CD4-positive, alpha-beta T cell treated with Interleukin-17A for 4 hours (primary cell): ENCODE results near the gene TOE1.
"Not testable (repeated sequence)": the region's sequence is repeated elsewhere in the genome, so short reads cannot be mapped to it uniquely, and the experiment has no call there.

ENCODE experiments used
- DNase-seq: peaks from one replicate; pipeline ENCODE4 v3.0.0-alpha.2; 2020; ENCODE audit warnings: mixed read lengths

TOE1 gene

GRCh38 chr1:45359882-45360513 is 20.0 kb downstream of the TOE1 start:
- DNase-seq: peak; percentile 65

GRCh38 chr1:45360981-45361380 is 21.0 kb downstream of the TOE1 start:
- not testable (repeated sequence) for DNase-seq

- DNase-seq: no peak
Measured at GRCh38 chr1:45364294-45364693, 24.3 kb downstream of the TOE1 start.

GRCh38 chr1:45365051-45365450 is 25.1 kb downstream of the TOE1 start:
- DNase-seq: no peak

GRCh38 chr1:45370575-45370974 is 30.6 kb downstream of the TOE1 start:
- no peak for DNase-seq

GRCh38 chr1:45373573-45373972 is 33.6 kb downstream of the TOE1 start:
- DNase-seq: no peak

GRCh38 chr1:45375104-45376090 is 35.4 kb downstream of the TOE1 start:
- DNase-seq: no peak

- DNase-seq: no peak
Measured at GRCh38 chr1:45378184-45378583, 38.2 kb downstream of the TOE1 start.

GRCh38 chr1:45379524-45379923 is 39.6 kb downstream of the TOE1 start:
- no peak for DNase-seq

- DNase-seq: no peak
Measured at GRCh38 chr1:45380125-45380524, 40.2 kb downstream of the TOE1 start.

GRCh38 chr1:45380730-45381129 is 40.8 kb downstream of the TOE1 start:
- DNase-seq: no peak

- no peak for DNase-seq
Measured at GRCh38 chr1:45381243-45381642, 41.3 kb downstream of the TOE1 start.

GRCh38 chr1:45383191-45383590 is 43.2 kb downstream of the TOE1 start:
- DNase-seq: no peak

GRCh38 chr1:45384213-45384612 is 44.2 kb downstream of the TOE1 start:
- DNase-seq: not testable (repeated sequence)

GRCh38 chr1:45385302-45385701 is 45.3 kb downstream of the TOE1 start:
- DNase-seq: no peak

- no peak for DNase-seq
Measured at GRCh38 chr1:45386219-45386618, 46.2 kb downstream of the TOE1 start.
